IMR-90 (cell line): ENCODE results near the gene ANKRD35. TPM values are rescaled to one million over a fixed set of nuclear protein-coding genes. Genes with fewer than 3 reads are reported as not detected.

ENCODE experiments used
- ATAC-seq: fragments of 200-7000 bp; cut with Tn5 transposase; 2 replicates; pipeline ENCODE4 v1.9.1; 2020; ENCODE audit warnings: low read depth, mild to moderate bottlenecking, moderate library complexity
- BruUV-seq: library from RNA; stranded (reverse); fragments of 400-500 nt; replicated peaks from 2 replicates; lab custom pipeline; 2021; lab: Mats Ljungman, UMichigan
- CTCF ChIA-PET: fragments of 300-600 bp; formaldehyde crosslinking; extraction: SDS; loops from one replicate; lab custom pipeline; 2021; ENCODE audit warnings: antibody characterized with exemption; lab: Yijun Ruan, JAX
- POLR2A ChIA-PET: fragments of 300-600 bp; sonication (Branson Sonifier 250); formaldehyde crosslinking; loops from one replicate; lab custom pipeline; 2022; ENCODE audit warnings: antibody characterized with exemption; ENCODE audit not compliant: unreplicated experiment; lab: Charles Lee
- DNase-seq: peaks from one replicate; pipeline ENCODE4 v3.0.0; 2013
- H2AFZ ChIP-seq: replicated peaks from 2 replicates; pipeline ENCODE3; 2013; ENCODE audit warnings: low read length, mild to moderate bottlenecking; ENCODE audit not compliant: poor library complexity
- H2AK5ac ChIP-seq: 2 replicates; pipeline ENCODE4 v1.6.1; 2013; ENCODE audit warnings: low read depth, low read length, inconsistent platforms
- H2AK9ac ChIP-seq: replicated peaks from 2 replicates; pipeline ENCODE3; 2013; ENCODE audit warnings: mild to moderate bottlenecking, low read depth, low read length, moderate library complexity; ENCODE audit not compliant: poor library complexity
- H2BK120ac ChIP-seq: 2 replicates; pipeline ENCODE4 v1.6.1; 2013; ENCODE audit warnings: low read depth, low read length, inconsistent platforms
- H2BK15ac ChIP-seq: 3 replicates; pipeline ENCODE4 v1.6.1; 2013; ENCODE audit warnings: low read depth, low read length, inconsistent platforms
- H2BK20ac ChIP-seq: 2 replicates; pipeline ENCODE4 v1.6.1; 2013; ENCODE audit warnings: low read depth, mild to moderate bottlenecking, inconsistent platforms, low read length, moderate library complexity
- H2BK5ac ChIP-seq: 2 replicates; pipeline ENCODE4 v1.6.1; 2013; ENCODE audit warnings: mild to moderate bottlenecking, low read depth, low read length, inconsistent platforms; ENCODE audit not compliant: poor library complexity, severe bottlenecking
- H3K14ac ChIP-seq: replicated peaks from 2 replicates; pipeline ENCODE4 v1.6.1; 2013; ENCODE audit warnings: low read depth, low read length, inconsistent platforms
- H3K18ac ChIP-seq: 2 replicates; pipeline ENCODE4 v1.6.1; 2013; ENCODE audit warnings: low read depth, low read length, control low read depth
- H3K23ac ChIP-seq: 2 replicates; pipeline ENCODE4 v1.6.1; 2013; ENCODE audit warnings: low read depth, low read length, inconsistent platforms
- H3K27ac ChIP-seq: 2 replicates; pipeline ENCODE4 v1.5.1; 2013; ENCODE audit warnings: mild to moderate bottlenecking, control low read depth, low read length; ENCODE audit not compliant: insufficient read depth
- H3K27me3 ChIP-seq: 2 replicates; pipeline ENCODE4 v1.6.1; 2013; ENCODE audit warnings: low read length; ENCODE audit not compliant: control insufficient read depth, insufficient read depth
- H3K36me3 ChIP-seq: 2 replicates; pipeline ENCODE4 v1.6.1; 2013; ENCODE audit warnings: low read length, mixed read lengths; ENCODE audit not compliant: control insufficient read depth, insufficient read depth
- H3K4ac ChIP-seq: 2 replicates; pipeline ENCODE4 v1.6.1; 2013; ENCODE audit warnings: low read depth, low read length, inconsistent platforms
- H3K4me1 ChIP-seq: 2 replicates; pipeline ENCODE4 v1.6.1; 2013; ENCODE audit warnings: low read length, mixed read lengths; ENCODE audit not compliant: control insufficient read depth, insufficient read depth
- H3K4me2 ChIP-seq: 2 replicates; pipeline ENCODE4 v1.6.1; 2013; ENCODE audit warnings: low read depth, mild to moderate bottlenecking, control low read depth, low read length, moderate library complexity
- H3K4me3 ChIP-seq: 2 replicates; pipeline ENCODE4 v1.5.1; 2013; ENCODE audit warnings: low read depth, mild to moderate bottlenecking, control low read depth, low read length, moderate library complexity; ENCODE audit not compliant: insufficient read depth
- H3K56ac ChIP-seq: 2 replicates; pipeline ENCODE4 v1.6.1; 2013; ENCODE audit warnings: low read length, inconsistent platforms; ENCODE audit not compliant: insufficient read depth; ENCODE audit errors: extremely low read depth
- H3K79me1 ChIP-seq, 2 experiments: 2 replicates each; pipeline ENCODE4 v1.6.1; 2013; ENCODE audit warnings: low read length in 2 of 2, inconsistent platforms in 1 of 2, low read depth in 1 of 2
- H3K9ac ChIP-seq: 2 replicates; pipeline ENCODE4 v1.6.1; 2013; ENCODE audit warnings: low read depth, low read length, control low read depth
- H3K9me1 ChIP-seq: 2 replicates; pipeline ENCODE4 v1.6.1; 2013; ENCODE audit warnings: low read length, inconsistent platforms; ENCODE audit not compliant: insufficient read depth
- H3K9me3 ChIP-seq: 2 replicates; pipeline ENCODE4 v1.6.1; 2013; ENCODE audit warnings: low read length; ENCODE audit not compliant: control insufficient read depth, insufficient read depth
- H4K20me1 ChIP-seq: 2 replicates; pipeline ENCODE4 v1.6.1; 2013; ENCODE audit warnings: low read length, inconsistent platforms; ENCODE audit not compliant: insufficient read depth
- H4K5ac ChIP-seq: 2 replicates; pipeline ENCODE4 v1.6.1; 2013; ENCODE audit warnings: mild to moderate bottlenecking, low read depth, low read length, control low read depth
- H4K8ac ChIP-seq, 2 experiments: 2 replicates each; pipeline ENCODE4 v1.6.1; 2013; ENCODE audit warnings: low read depth in 2 of 2, low read length in 2 of 2, control low read depth in 1 of 2, inconsistent platforms in 1 of 2
- H4K91ac ChIP-seq: 2 replicates; pipeline ENCODE4 v1.6.1; 2013; ENCODE audit warnings: low read depth, low read length, inconsistent platforms; ENCODE audit not compliant: insufficient read depth
- CTCF ChIP-seq: conservative IDR thresholded peaks from 2 replicates; pipeline ENCODE4 v1.5.1; 2012; ENCODE audit warnings: mild to moderate bottlenecking, low read depth, low read length, improper control_type of control experiment
- MAFK ChIP-seq: IDR thresholded peaks from 2 replicates; pipeline ENCODE4 v1.6.1; 2012; ENCODE audit warnings: low read depth, low read length, improper control_type of control experiment
- RCOR1 ChIP-seq: IDR thresholded peaks from 2 replicates; pipeline ENCODE4 v1.6.1; 2012; ENCODE audit warnings: mild to moderate bottlenecking, low read length, improper control_type of control experiment; ENCODE audit not compliant: insufficient replicate concordance
- WGBS, 2 experiments: methylation state at CpG; one replicate each; pipeline versions ENCODE4 v1.1.5 to v1.1.7; 2013; ENCODE audit warnings: missing lambda C conversion rate in 2 of 2; ENCODE audit not compliant: insufficient read length in 1 of 2; ENCODE audit errors: extremely low coverage in 2 of 2; 5-methylcytosine and 5-hydroxymethylcytosine counted together
- dilution Hi-C: fragments of 300-500 bp; cut with HindIII; formaldehyde crosslinking; loops from one replicate; pipeline ENCODE4 v1.14.3; 2018; ENCODE audit warnings: low sequenced_read_pairs; ENCODE audit not compliant: unreplicated experiment
- in situ Hi-C: fragments of 300-500 bp; cut with MboI; formaldehyde crosslinking; loops from 3 replicates; pipeline ENCODE4 v1.14.3; 2019; ENCODE audit warnings: low sequenced_read_pairs, inconsistent platforms, mixed read lengths
- intact Hi-C: fragments of 100-400 bp; cut with micrococcal nuclease; formaldehyde crosslinking; loops from 2 replicates; pipeline ENCODE4 v1.10.0; 2022
- polyA plus RNA-seq, 3 experiments: library from polyadenylated mRNA; depleted of rRNA; stranded (reverse); fragments of >200 nt; gene quantifications; 2 replicates each; pipeline ENCODE4 v1.2.3, GENCODE V29; 2012; ENCODE audit warnings: low replicate concordance in 1 of 3
- total RNA-seq: library from RNA; depleted of rRNA; stranded (reverse); fragments of >200 nt; gene quantifications from 2 replicates; pipeline ENCODE4 v1.2.3, GENCODE V29; 2012

ANKRD35 gene
- total and polyA plus RNA-seq, 2 of the 4 experiments (the other 2 are of a cell fraction), result 0.90 to 2.4 TPM

GRCh38 chr1:145892486-145893087, 6.9 kb upstream of the ANKRD35 start:
- POLR2A ChIA-PET, result interaction anchor here (0.5 to 1.0 kb wide), 2 partner anchors 34 to 89 kb away, joined by 3 to 5 read pairs; partner anchors contain the start of gene PIAS3
- Histone ChIP-seq H3K23ac (peak overlapping the region; percentile 92), H2BK5ac (peak overlapping the region; percentile 88), H3K56ac (peak overlapping the region; percentile 91), H4K91ac (peak overlapping the region; percentile 92), H2AFZ (peak overlapping the region; percentile 87), H2BK120ac (peak overlapping the region; percentile 95), H3K9ac (peak overlapping the region; percentile 34), H4K5ac (peak overlapping the region; percentile 83), H4K8ac (peak overlapping the region; percentile 85 to 92), H3K4me1 (peaks cover 12% of the 10 kb centered on the region), H3K4me3 (no peak overlapping the region; the same call in 1 of the 2 replicates), H2AK5ac (peak overlapping the region; percentile 98), H3K27ac (peak overlapping the region; percentile 70), H3K9me1 (peaks cover 15% of the 10 kb centered on the region), H2BK15ac (peak overlapping the region; percentile 76), H4K20me1 (no peaks in the 10 kb centered on the region), H3K9me3 (no peaks in the 10 kb centered on the region), H3K4me2 (peak overlapping the region; percentile 43), H3K4ac (peak overlapping the region; percentile 96), H3K79me1 (peaks cover 0 to 4% of the 10 kb centered on the region in 2 experiments; a peak in 1 of 4 replicates), H2AK9ac (peak overlapping the region; percentile 90), H3K14ac (peak overlapping the region; percentile 93), H3K27me3 (no peaks in the 10 kb centered on the region), H2BK20ac (peak overlapping the region; percentile 89), H3K36me3 (no peaks in the 10 kb centered on the region), H3K18ac (peak overlapping the region; percentile 49)
- ATAC-seq (peak; percentile 15), DNase-seq (peak; percentile 71)
- CTCF ChIA-PET, result interaction anchor here (0.6 to 2.5 kb wide), 25 partner anchors 9 to 179 kb away, joined by 3 to 24 read pairs (median 6); partner anchors contain the start of genes ITGA10, LIX1L, NUDT17 and PEX11B
- in situ Hi-C loops (no loop called here), intact Hi-C loops (loop anchor here (1.0 to 10.0 kb wide), 5 partner anchors 18 to 121 kb away; partner anchors contain the start of genes ITGA10, LIX1L, PEX11B and PIAS3), dilution Hi-C loops (no loop called here)
- TF ChIP-seq CTCF (no peak), MAFK (no peak), RCOR1 (peak; percentile 5)
- BruUV-seq, result no TSS peak
- 83% methylated on average over 1 of the region's 3 CpGs; no CpG with 5 or more reads in 1 of the 2 experiments for WGBS, 2 experiments
